H1 (cell line): ENCODE results near the gene DPF1. TPM values are rescaled to one million over a fixed set of nuclear protein-coding genes. Genes with fewer than 3 reads are reported as not detected.

ENCODE experiments used
- CTCF ChIA-PET: fragments of 300-600 bp; sonication (Branson Sonifier 250); formaldehyde crosslinking; loops from one replicate; lab custom pipeline; 2021; ENCODE audit not compliant: partially characterized antibody; lab: Charles Lee
- POLR2A ChIA-PET: fragments of 300-600 bp; sonication (Branson Sonifier 250); formaldehyde crosslinking; loops from one replicate; lab custom pipeline; 2021; ENCODE audit warnings: inconsistent platforms; ENCODE audit not compliant: partially characterized antibody; lab: Charles Lee
- DNase-seq, 2 experiments: peaks; one replicate each; pipeline versions ENCODE4 v3.0.0 to v3.0.0-alpha.2; 2010 to 2022; ENCODE audit warnings: low spot score in 2 of 2, low read depth in 1 of 2, mixed read lengths in 1 of 2
- FAIRE-seq: peaks from 2 replicates; lab custom pipeline; 2011; peaks lifted over from hg19 to GRCh38; lab: Jason Lieb, UNC
- H2AFZ ChIP-seq: 2 replicates; pipeline ENCODE4 v1.8.1; 2012; ENCODE audit warnings: low read length, inconsistent platforms
- H2AK5ac ChIP-seq: 2 replicates; pipeline ENCODE4 v1.6.1; 2013; ENCODE audit warnings: low read depth, low read length
- H2BK120ac ChIP-seq: replicated peaks from 2 replicates; pipeline ENCODE3; 2013; ENCODE audit warnings: low read depth, low read length, inconsistent platforms
- H2BK12ac ChIP-seq: 2 replicates; pipeline ENCODE4 v1.6.1; 2013; ENCODE audit warnings: low read depth, low read length
- H2BK15ac ChIP-seq: 2 replicates; pipeline ENCODE4 v1.6.1; 2013; ENCODE audit warnings: low read length
- H2BK20ac ChIP-seq: 2 replicates; pipeline ENCODE4 v1.6.1; 2013; ENCODE audit warnings: low read length
- H2BK5ac ChIP-seq: 2 replicates; pipeline ENCODE4 v1.6.1; 2013; ENCODE audit warnings: low read depth, low read length
- H3K14ac ChIP-seq: 2 replicates; pipeline ENCODE4 v1.6.1; 2013; ENCODE audit warnings: inconsistent platforms; ENCODE audit not compliant: insufficient read length
- H3K18ac ChIP-seq: 2 replicates; pipeline ENCODE4 v1.6.1; 2013; ENCODE audit warnings: low read length; ENCODE audit errors: extremely low read depth
- H3K23ac ChIP-seq: 2 replicates; pipeline ENCODE4 v1.6.1; 2013; ENCODE audit warnings: inconsistent platforms; ENCODE audit not compliant: insufficient read length
- H3K23me2 ChIP-seq: 2 replicates; pipeline ENCODE4 v1.6.1; 2013; ENCODE audit warnings: low read depth, low read length
- H3K27ac ChIP-seq: 2 replicates; pipeline ENCODE4 v1.6.1; 2011; ENCODE audit warnings: low read depth, low read length, inconsistent platforms
- H3K27me3 ChIP-seq, 4 experiments: replicated peaks in 1 of 4; 1 replicate in 1 of 4; 2 replicates in 3 of 4; pipeline versions ENCODE4 v1.6.1 to v1.8.1; 2011 to 2013; ENCODE audit warnings: low read length in 3 of 4, mild to moderate bottlenecking in 3 of 4, inconsistent platforms in 2 of 4, mixed read lengths in 2 of 4, moderate library complexity in 1 of 4; ENCODE audit not compliant: control insufficient read depth in 3 of 4, insufficient read depth in 3 of 4; ENCODE audit errors: extremely low read depth in 1 of 4
- H3K36me3 ChIP-seq, 4 experiments: 2 replicates each; pipeline versions ENCODE4 v1.6.1 to v1.8.1; 2011 to 2013; ENCODE audit warnings: mild to moderate bottlenecking in 4 of 4, low read length in 3 of 4, moderate library complexity in 2 of 4, control low read depth in 1 of 4, inconsistent platforms in 1 of 4; ENCODE audit not compliant: insufficient read depth in 4 of 4, control insufficient read depth in 2 of 4
- H3K4ac ChIP-seq: replicated peaks from 2 replicates; pipeline ENCODE3; 2013; ENCODE audit warnings: low read length, low read depth, mixed read lengths, inconsistent platforms; ENCODE audit not compliant: insufficient read length
- H3K4me1 ChIP-seq, 4 experiments: replicated peaks in 1 of 4; 1 replicate in 1 of 4; 2 replicates in 3 of 4; pipeline versions ENCODE4 v1.6.1 to v1.8.1; 2011 to 2013; ENCODE audit warnings: low read length in 3 of 4, inconsistent platforms in 2 of 4, mixed read lengths in 1 of 4; ENCODE audit not compliant: insufficient read depth in 4 of 4, control insufficient read depth in 3 of 4
- H3K4me2 ChIP-seq, 2 experiments: 2 replicates each; pipeline versions ENCODE4 v1.6.1 to v1.8.1; 2011 to 2013; ENCODE audit warnings: low read depth in 2 of 2, low read length in 2 of 2, control low read depth in 1 of 2, inconsistent platforms in 1 of 2, mild to moderate bottlenecking in 1 of 2; ENCODE audit not compliant: insufficient read depth in 1 of 2
- H3K4me3 ChIP-seq, 4 experiments: fragments of 200-600, 300-600 bp in 1 of 4; sonication (generic), shearing (Covaris generic), sonication (Bioruptor Twin) in 1 of 4; 2 replicates each; pipeline versions ENCODE4 v1.5.1 to v1.8.1; 2011 to 2016; ENCODE audit warnings: low read length in 4 of 4, low read depth in 3 of 4, control low read depth in 2 of 4, inconsistent platforms in 2 of 4, mild to moderate bottlenecking in 2 of 4, mixed read lengths in 1 of 4, moderate library complexity in 1 of 4; ENCODE audit not compliant: insufficient read depth in 2 of 4; ENCODE audit errors: extremely low read depth in 1 of 4
- H3K56ac ChIP-seq: replicated peaks from 2 replicates; pipeline ENCODE3; 2013; ENCODE audit warnings: low read depth, mild to moderate bottlenecking, mixed read lengths, low read length, inconsistent platforms; ENCODE audit not compliant: insufficient read length
- H3K79me1 ChIP-seq: 2 replicates; pipeline ENCODE4 v1.6.1; 2013; ENCODE audit warnings: low read depth, low read length, control low read depth
- H3K79me2 ChIP-seq, 2 experiments: 2 replicates each; pipeline versions ENCODE4 v1.6.1 to v1.8.1; 2012 to 2013; ENCODE audit warnings: low read length in 2 of 2, mild to moderate bottlenecking in 2 of 2, inconsistent platforms in 1 of 2; ENCODE audit not compliant: insufficient read depth in 2 of 2, control insufficient read depth in 1 of 2
- H3K9ac ChIP-seq, 4 experiments: replicated peaks in 1 of 4; 1 replicate in 1 of 4; 2 replicates in 3 of 4; pipeline versions ENCODE4 v1.6.1 to v1.8.1; 2011 to 2013; ENCODE audit warnings: low read depth in 3 of 4, low read length in 3 of 4, control low read depth in 2 of 4, mild to moderate bottlenecking in 2 of 4, moderate library complexity in 2 of 4, inconsistent platforms in 1 of 4; ENCODE audit errors: extremely low read depth in 1 of 4
- H3K9me3 ChIP-seq, 2 experiments: 2 replicates each; pipeline versions ENCODE4 v1.6.1 to v1.8.1; 2012 to 2013; ENCODE audit warnings: mild to moderate bottlenecking in 2 of 2, moderate library complexity in 2 of 2, control low read depth in 1 of 2, inconsistent platforms in 1 of 2, low read depth in 1 of 2, low read length in 1 of 2, mixed read lengths in 1 of 2; ENCODE audit not compliant: insufficient read depth in 2 of 2
- H4K20me1 ChIP-seq, 2 experiments: replicated peaks in 1 of 2; 2 replicates each; pipeline versions ENCODE3 to v1.8.1; 2011 to 2013; ENCODE audit warnings: inconsistent platforms in 2 of 2, low read length in 2 of 2, mild to moderate bottlenecking in 1 of 2; ENCODE audit not compliant: insufficient read depth in 2 of 2, control insufficient read depth in 1 of 2
- H4K5ac ChIP-seq: 2 replicates; pipeline ENCODE4 v1.6.1; 2013; ENCODE audit warnings: low read length, low read depth, mixed read lengths, inconsistent platforms; ENCODE audit not compliant: insufficient read length
- H4K8ac ChIP-seq: 2 replicates; pipeline ENCODE4 v1.8.0; 2013; ENCODE audit warnings: mild to moderate bottlenecking, moderate library complexity, low read length, inconsistent platforms; ENCODE audit not compliant: insufficient read depth; ENCODE audit errors: extremely low read depth
- H4K91ac ChIP-seq: replicated peaks from 2 replicates; pipeline ENCODE3; 2013; ENCODE audit warnings: low read length, mixed read lengths, inconsistent platforms; ENCODE audit not compliant: insufficient read length
- CEBPB ChIP-seq: IDR thresholded peaks from 2 replicates; pipeline ENCODE4 v1.6.1; 2012; ENCODE audit warnings: low read depth, low read length
- FOSL1 ChIP-seq: IDR thresholded peaks from 2 replicates; pipeline ENCODE4 v1.6.1; 2011; ENCODE audit warnings: mild to moderate bottlenecking, low read depth, low read length, moderate library complexity; ENCODE audit not compliant: insufficient read depth
- GABPA ChIP-seq: IDR thresholded peaks from 2 replicates; pipeline ENCODE4 v1.6.1; 2011; ENCODE audit warnings: mild to moderate bottlenecking, low read length, moderate library complexity, borderline replicate concordance; ENCODE audit not compliant: insufficient read depth
- RFX5 ChIP-seq: IDR thresholded peaks from 2 replicates; pipeline ENCODE4 v1.6.1; 2011; ENCODE audit warnings: low read depth, low read length, improper control_type of control experiment, borderline replicate concordance
- RNF2 ChIP-seq: fragments of 200-900, 300-1000 bp; sonication (generic); IDR thresholded peaks from 2 replicates; pipeline ENCODE4 v1.7.1; 2016; ENCODE audit warnings: borderline replicate concordance, low read depth, mild to moderate bottlenecking, antibody characterized with exemption, low read length; ENCODE audit not compliant: poor library complexity, severe bottlenecking; ENCODE audit errors: missing control alignments
- SP2 ChIP-seq: IDR thresholded peaks from 2 replicates; pipeline ENCODE4 v1.6.1; 2012; ENCODE audit warnings: mild to moderate bottlenecking, low read length, inconsistent platforms
- SP4 ChIP-seq: IDR thresholded peaks from 2 replicates; pipeline ENCODE4 v1.6.1; 2012; ENCODE audit warnings: low read length, inconsistent platforms
- SRF ChIP-seq: IDR thresholded peaks from 2 replicates; pipeline ENCODE4 v1.6.1; 2011; ENCODE audit warnings: mild to moderate bottlenecking, low read depth, low read length, moderate library complexity
- TBP ChIP-seq: IDR thresholded peaks from 2 replicates; pipeline ENCODE4 v1.6.1; 2011; ENCODE audit warnings: low read depth, low read length, improper control_type of control experiment
- YY1 ChIP-seq: IDR thresholded peaks from 2 replicates; pipeline ENCODE4 v1.6.1; 2011; ENCODE audit warnings: low read depth, mild to moderate bottlenecking, low read length
- WGBS, 2 experiments: shearing (Covaris generic) in 1 of 2; methylation state at CpG; one replicate each; pipeline versions ENCODE4 v1.1.6 to v1.1.7; 2013 to 2015; ENCODE audit warnings: low lambda C conversion rate in 2 of 2, mixed read lengths in 2 of 2, inconsistent platforms in 1 of 2, low coverage in 1 of 2, missing lambda C conversion rate in 1 of 2; ENCODE audit not compliant: insufficient replicate concordance in 2 of 2, insufficient coverage in 1 of 2, insufficient read length in 1 of 2; ENCODE audit errors: extremely low coverage in 1 of 2, missing lambda C conversion rate in 1 of 2; 5-methylcytosine and 5-hydroxymethylcytosine counted together
- polyA plus RNA-seq, 7 experiments: library from polyadenylated mRNA; depleted of rRNA in 3 of 7; stranded (reverse) in 5 of 7; unstranded in 2 of 7; fragments of >200 nt in 5 of 7; fragments of 200-250 nt in 2 of 7; gene quantifications; 1 replicate in 5 of 7; 2 replicates in 1 of 7; 4 replicates in 1 of 7; pipeline versions ENCODE4 v1.2.1 to v1.2.3, GENCODE V29; 2011 to 2013; ENCODE audit warnings: missing spikeins in 2 of 7, mixed read lengths in 2 of 7
- total RNA-seq: library from RNA; stranded (reverse); fragmentation: NEBNext Ultra II Directional; extraction: Animal tissue kit (Norgen Biotek cat#: 25700); gene quantifications from 2 replicates; pipeline ENCODE4 v1.2.1, GENCODE V29; 2021
- TF ChIP-seq, protein P1 (sequence below): IDR thresholded peaks from 2 replicates; pipeline ENCODE4 v1.6.1; 2011; ENCODE audit warnings: low read depth, mild to moderate bottlenecking, low read length; ENCODE audit not compliant: insufficient read depth
- TF ChIP-seq, protein P2 (sequence below): IDR thresholded peaks from 2 replicates; pipeline ENCODE4 v1.6.1; 2012; ENCODE audit warnings: low read length, inconsistent platforms

DPF1 gene
- total and polyA plus RNA-seq, 2 of the 8 experiments (the other 6 are each of a cell fraction or from before 2014, with no cell fraction given) = 12.9 to 15.6 TPM

DNA sequence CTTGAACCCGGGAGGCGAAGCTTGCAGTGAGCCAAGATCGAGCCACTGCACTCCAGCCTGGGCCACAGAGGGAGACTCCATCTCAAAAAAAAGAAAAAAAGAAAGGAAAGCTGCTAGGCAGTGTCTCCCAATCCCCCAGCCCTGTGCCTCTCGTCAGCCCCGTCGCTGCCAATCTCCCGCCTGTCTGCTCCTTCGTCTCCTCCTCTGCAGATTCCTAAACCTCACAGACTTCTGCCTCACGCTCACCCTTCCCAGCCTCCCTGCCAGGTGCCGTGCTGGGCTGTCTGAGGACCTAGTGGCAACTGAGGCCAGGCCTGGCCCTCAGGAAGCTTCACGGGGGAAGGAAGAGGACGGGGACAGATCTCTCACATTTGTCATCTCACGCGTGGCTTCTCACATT lies 21.5 kb downstream of the DPF1 start:
- H3K79me1 ChIP-seq = no peaks in the 10 kb centered on the region
- 94% methylated on average over 14 of the region's 14 CpGs; no CpG with 5 or more reads in 1 of the 2 experiments for WGBS, 2 experiments

More for the DNA sequence above, 21.5 kb downstream of the DPF1 start:
- no peak overlapping the region for H3K23ac ChIP-seq
- H3K4me2 ChIP-seq = no peak overlapping the region
- H3K9ac ChIP-seq = no peak overlapping the region
- H3K9me3 ChIP-seq = no peaks in the 10 kb centered on the region
- no peaks in the 10 kb centered on the region for H3K27me3 ChIP-seq
- H3K79me2 ChIP-seq = no peaks in the 10 kb centered on the region
- H4K20me1 ChIP-seq = no peaks in the 10 kb centered on the region
- H3K4ac ChIP-seq = no peak overlapping the region
- H4K5ac ChIP-seq = no peak overlapping the region
- peaks cover 0 to 10% (median 0%) of the 10 kb centered on the region in 4 experiments; a peak in 3 of 8 replicates for H3K36me3 ChIP-seq
- no peak overlapping the region for H3K4me3 ChIP-seq
- H2AK5ac ChIP-seq = no peak overlapping the region
- no peaks in the 10 kb centered on the region for H3K23me2 ChIP-seq
- peaks cover 0 to 3% (median 2%) of the 10 kb centered on the region in 4 experiments; a peak in 5 of 7 replicates for H3K4me1 ChIP-seq
- H2BK20ac ChIP-seq = no peak overlapping the region
- H3K18ac ChIP-seq = no peak overlapping the region
- no peak overlapping the region for H2BK15ac ChIP-seq
- FAIRE-seq (no peak), DNase-seq (no peak)
- TF ChIP-seq, protein P1, sequence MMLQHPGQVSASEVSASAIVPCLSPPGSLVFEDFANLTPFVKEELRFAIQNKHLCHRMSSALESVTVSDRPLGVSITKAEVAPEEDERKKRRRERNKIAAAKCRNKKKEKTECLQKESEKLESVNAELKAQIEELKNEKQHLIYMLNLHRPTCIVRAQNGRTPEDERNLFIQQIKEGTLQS = no peak
- no peak for TF ChIP-seq SRF
- TF ChIP-seq FOSL1 = no peak
- no peak for TF ChIP-seq CEBPB
- TF ChIP-seq YY1 = no peak
- TF ChIP-seq SP4 = no peak
- TF ChIP-seq GABPA = no peak
- TF ChIP-seq SP2 = no peak
- TF ChIP-seq RNF2 = no peak
- TF ChIP-seq RFX5 = no peak
- TF ChIP-seq TBP = no peak
- TF ChIP-seq, protein P2, sequence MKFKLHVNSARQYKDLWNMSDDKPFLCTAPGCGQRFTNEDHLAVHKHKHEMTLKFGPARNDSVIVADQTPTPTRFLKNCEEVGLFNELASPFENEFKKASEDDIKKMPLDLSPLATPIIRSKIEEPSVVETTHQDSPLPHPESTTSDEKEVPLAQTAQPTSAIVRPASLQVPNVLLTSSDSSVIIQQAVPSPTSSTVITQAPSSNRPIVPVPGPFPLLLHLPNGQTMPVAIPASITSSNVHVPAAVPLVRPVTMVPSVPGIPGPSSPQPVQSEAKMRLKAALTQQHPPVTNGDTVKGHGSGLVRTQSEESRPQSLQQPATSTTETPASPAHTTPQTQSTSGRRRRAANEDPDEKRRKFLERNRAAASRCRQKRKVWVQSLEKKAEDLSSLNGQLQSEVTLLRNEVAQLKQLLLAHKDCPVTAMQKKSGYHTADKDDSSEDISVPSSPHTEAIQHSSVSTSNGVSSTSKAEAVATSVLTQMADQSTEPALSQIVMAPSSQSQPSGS = no peak
- POLR2A ChIA-PET = interaction anchor here (0.6 to 1.1 kb wide), 2 partner anchors 28 to 63 kb away, joined by 4 to 5 read pairs; no protein-coding TSS in a partner anchor
- no peak overlapping the region for H3K14ac ChIP-seq
- no peak overlapping the region for H2BK12ac ChIP-seq
- no peak overlapping the region for H4K8ac ChIP-seq
- no peak overlapping the region for H3K27ac ChIP-seq
- no peak overlapping the region for H3K56ac ChIP-seq
- no peak overlapping the region for H2AFZ ChIP-seq
- H4K91ac ChIP-seq = no peak overlapping the region
- H2BK5ac ChIP-seq = no peak overlapping the region
- CTCF ChIA-PET = interaction anchor here (4.9 kb wide), 1 partner anchor 60 kb away, joined by 26 read pairs; no protein-coding TSS in a partner anchor
- H2BK120ac ChIP-seq = no peak overlapping the region
